Measurements from ENCODE around the gene LIF.

Gene LIF

DNA sequence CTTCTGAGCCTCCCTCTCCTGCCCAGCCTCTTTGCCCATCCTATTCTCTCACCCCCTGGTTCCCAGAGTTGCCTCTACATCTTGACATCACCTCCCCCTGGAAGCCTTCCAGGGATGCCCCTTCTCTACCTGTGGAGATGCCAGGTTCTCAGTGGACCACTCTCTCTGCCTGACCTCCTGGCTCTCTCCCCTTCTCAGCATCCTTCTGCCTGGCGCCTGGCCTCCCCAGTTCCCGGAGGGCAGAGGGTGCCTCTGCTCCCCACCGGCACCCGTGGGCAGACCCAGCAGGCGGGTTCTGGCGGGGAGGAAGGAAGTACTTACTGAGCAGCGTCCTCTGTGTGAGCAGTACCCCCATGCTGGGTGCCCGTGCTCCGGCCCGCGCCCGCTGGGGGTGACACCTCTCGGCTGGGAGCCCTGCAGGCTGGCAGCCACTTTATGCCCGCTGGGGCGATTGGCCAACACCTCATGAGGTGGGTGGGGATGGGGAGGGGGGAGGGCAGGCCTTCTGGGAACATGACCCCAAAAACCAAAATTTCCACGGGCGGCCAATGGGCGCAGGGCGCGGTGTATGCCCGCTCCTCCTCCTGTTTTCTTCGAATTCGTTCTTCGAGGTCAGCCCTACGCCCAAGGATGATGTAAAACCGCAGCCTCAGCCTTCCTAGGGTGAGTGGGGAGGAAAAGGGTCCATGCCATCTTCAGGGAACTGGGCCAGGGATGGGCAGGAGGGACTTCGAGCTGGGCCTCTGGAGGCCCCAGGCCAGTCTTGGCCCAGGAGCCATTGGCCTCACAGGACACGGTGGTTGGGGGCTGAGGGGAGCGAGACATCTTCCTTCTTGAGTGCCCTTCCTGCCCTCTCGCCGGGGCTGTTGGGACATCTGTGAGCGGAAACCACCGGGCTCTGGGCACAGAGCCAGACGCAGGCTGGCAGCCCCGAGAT, 20.2 kb upstream of the LIF start, which contains the start of gene OSM:
Gene OSM (minus strand): TSS at position 407 of the 937 bp plus-strand sequence. CDS start 52 bp downstream, at position 355.
- ATAC-seq, result no peak
- no peak for TF ChIP-seq GLIS3 (CRISPR knock-in tag; IDR thresholded peaks at IDR 0.05)
- no peak for TF ChIP-seq ISL1 (CRISPR knock-in tag; IDR thresholded peaks at IDR 0.05)
- TF ChIP-seq TOX (CRISPR knock-in tag; IDR thresholded peaks at IDR 0.05; ENCODE audit: borderline replicate concordance), result no peak
- TF ChIP-seq ZFP30 (CRISPR knock-in tag; IDR thresholded peaks at IDR 0.05), result no peak
- TF ChIP-seq ARNTL (CRISPR knock-in tag; IDR thresholded peaks at IDR 0.05; ENCODE audit: borderline replicate concordance, low read depth), result no peak
- TF ChIP-seq ESRRG (CRISPR knock-in tag; IDR thresholded peaks at IDR 0.05), result no peak
- TF ChIP-seq RARB (CRISPR knock-in tag; IDR thresholded peaks at IDR 0.05), result no peak
- no peak for TF ChIP-seq ZNF70 (CRISPR knock-in tag; IDR thresholded peaks at IDR 0.05)
- TF ChIP-seq ZNF565 (CRISPR knock-in tag; conservative IDR thresholded peaks at IDR 0.05; ENCODE audit: low read depth), result no peak

- ATAC-seq, result no peak
- TF ChIP-seq, protein P1, sequence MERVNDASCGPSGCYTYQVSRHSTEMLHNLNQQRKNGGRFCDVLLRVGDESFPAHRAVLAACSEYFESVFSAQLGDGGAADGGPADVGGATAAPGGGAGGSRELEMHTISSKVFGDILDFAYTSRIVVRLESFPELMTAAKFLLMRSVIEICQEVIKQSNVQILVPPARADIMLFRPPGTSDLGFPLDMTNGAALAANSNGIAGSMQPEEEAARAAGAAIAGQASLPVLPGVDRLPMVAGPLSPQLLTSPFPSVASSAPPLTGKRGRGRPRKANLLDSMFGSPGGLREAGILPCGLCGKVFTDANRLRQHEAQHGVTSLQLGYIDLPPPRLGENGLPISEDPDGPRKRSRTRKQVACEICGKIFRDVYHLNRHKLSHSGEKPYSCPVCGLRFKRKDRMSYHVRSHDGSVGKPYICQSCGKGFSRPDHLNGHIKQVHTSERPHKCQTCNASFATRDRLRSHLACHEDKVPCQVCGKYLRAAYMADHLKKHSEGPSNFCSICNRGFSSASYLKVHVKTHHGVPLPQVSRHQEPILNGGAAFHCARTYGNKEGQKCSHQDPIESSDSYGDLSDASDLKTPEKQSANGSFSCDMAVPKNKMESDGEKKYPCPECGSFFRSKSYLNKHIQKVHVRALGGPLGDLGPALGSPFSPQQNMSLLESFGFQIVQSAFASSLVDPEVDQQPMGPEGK (CRISPR knock-in tag; IDR thresholded peaks at IDR 0.05; ENCODE audit: borderline replicate concordance), result no peak
- TF ChIP-seq GLIS3 (CRISPR knock-in tag; IDR thresholded peaks at IDR 0.05) (no peak), OSR1 (CRISPR knock-in tag; IDR thresholded peaks at IDR 0.05) (no peak), PPARA (CRISPR knock-in tag; IDR thresholded peaks at IDR 0.05; ENCODE audit: borderline replicate concordance) (no peak), CSRNP3 (CRISPR knock-in tag; IDR thresholded peaks at IDR 0.05) (no peak), CSDC2 (CRISPR knock-in tag; IDR thresholded peaks at IDR 0.05) (no peak), BACH2 (CRISPR knock-in tag; IDR thresholded peaks at IDR 0.05; ENCODE audit: borderline replicate concordance) (no peak), ARNTL (CRISPR knock-in tag; IDR thresholded peaks at IDR 0.05; ENCODE audit: borderline replicate concordance, low read depth) (no peak), ZC3H10 (CRISPR knock-in tag; IDR thresholded peaks at IDR 0.05) (no peak), ZFP30 (CRISPR knock-in tag; IDR thresholded peaks at IDR 0.05) (no peak), ZNF70 (CRISPR knock-in tag; IDR thresholded peaks at IDR 0.05) (no peak), SNAI2 (CRISPR knock-in tag; IDR thresholded peaks at IDR 0.05) (no peak), ZFP3 (CRISPR knock-in tag; IDR thresholded peaks at IDR 0.05) (no peak), ISL1 (CRISPR knock-in tag; IDR thresholded peaks at IDR 0.05) (no peak)
- TF ChIP-seq, protein P2, sequence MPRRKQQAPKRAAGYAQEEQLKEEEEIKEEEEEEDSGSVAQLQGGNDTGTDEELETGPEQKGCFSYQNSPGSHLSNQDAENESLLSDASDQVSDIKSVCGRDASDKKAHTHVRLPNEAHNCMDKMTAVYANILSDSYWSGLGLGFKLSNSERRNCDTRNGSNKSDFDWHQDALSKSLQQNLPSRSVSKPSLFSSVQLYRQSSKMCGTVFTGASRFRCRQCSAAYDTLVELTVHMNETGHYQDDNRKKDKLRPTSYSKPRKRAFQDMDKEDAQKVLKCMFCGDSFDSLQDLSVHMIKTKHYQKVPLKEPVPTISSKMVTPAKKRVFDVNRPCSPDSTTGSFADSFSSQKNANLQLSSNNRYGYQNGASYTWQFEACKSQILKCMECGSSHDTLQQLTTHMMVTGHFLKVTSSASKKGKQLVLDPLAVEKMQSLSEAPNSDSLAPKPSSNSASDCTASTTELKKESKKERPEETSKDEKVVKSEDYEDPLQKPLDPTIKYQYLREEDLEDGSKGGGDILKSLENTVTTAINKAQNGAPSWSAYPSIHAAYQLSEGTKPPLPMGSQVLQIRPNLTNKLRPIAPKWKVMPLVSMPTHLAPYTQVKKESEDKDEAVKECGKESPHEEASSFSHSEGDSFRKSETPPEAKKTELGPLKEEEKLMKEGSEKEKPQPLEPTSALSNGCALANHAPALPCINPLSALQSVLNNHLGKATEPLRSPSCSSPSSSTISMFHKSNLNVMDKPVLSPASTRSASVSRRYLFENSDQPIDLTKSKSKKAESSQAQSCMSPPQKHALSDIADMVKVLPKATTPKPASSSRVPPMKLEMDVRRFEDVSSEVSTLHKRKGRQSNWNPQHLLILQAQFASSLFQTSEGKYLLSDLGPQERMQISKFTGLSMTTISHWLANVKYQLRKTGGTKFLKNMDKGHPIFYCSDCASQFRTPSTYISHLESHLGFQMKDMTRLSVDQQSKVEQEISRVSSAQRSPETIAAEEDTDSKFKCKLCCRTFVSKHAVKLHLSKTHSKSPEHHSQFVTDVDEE (CRISPR knock-in tag; IDR thresholded peaks at IDR 0.05), result no peak
- TF ChIP-seq, protein P3, sequence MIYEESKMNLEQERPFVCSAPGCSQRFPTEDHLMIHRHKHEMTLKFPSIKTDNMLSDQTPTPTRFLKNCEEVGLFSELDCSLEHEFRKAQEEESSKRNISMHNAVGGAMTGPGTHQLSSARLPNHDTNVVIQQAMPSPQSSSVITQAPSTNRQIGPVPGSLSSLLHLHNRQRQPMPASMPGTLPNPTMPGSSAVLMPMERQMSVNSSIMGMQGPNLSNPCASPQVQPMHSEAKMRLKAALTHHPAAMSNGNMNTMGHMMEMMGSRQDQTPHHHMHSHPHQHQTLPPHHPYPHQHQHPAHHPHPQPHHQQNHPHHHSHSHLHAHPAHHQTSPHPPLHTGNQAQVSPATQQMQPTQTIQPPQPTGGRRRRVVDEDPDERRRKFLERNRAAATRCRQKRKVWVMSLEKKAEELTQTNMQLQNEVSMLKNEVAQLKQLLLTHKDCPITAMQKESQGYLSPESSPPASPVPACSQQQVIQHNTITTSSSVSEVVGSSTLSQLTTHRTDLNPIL (CRISPR knock-in tag; IDR thresholded peaks at IDR 0.05; ENCODE audit: low read depth), result no peak
These were observed 19.4 kb upstream of the LIF start for GRCh38 chr22:30265823-30266444.

- no peak for ATAC-seq
- TF ChIP-seq ISL1 (CRISPR knock-in tag; IDR thresholded peaks at IDR 0.05) (no peak), SNAI2 (CRISPR knock-in tag; IDR thresholded peaks at IDR 0.05) (no peak), ZFP3 (CRISPR knock-in tag; IDR thresholded peaks at IDR 0.05) (no peak), ZNF565 (CRISPR knock-in tag; conservative IDR thresholded peaks at IDR 0.05; ENCODE audit: low read depth) (no peak), RARB (CRISPR knock-in tag; IDR thresholded peaks at IDR 0.05) (no peak), ZNF8 (CRISPR knock-in tag; IDR thresholded peaks at IDR 0.05) (no peak), ESRRG (CRISPR knock-in tag; IDR thresholded peaks at IDR 0.05) (no peak), PPARA (CRISPR knock-in tag; IDR thresholded peaks at IDR 0.05; ENCODE audit: borderline replicate concordance) (no peak), ARNTL (CRISPR knock-in tag; IDR thresholded peaks at IDR 0.05; ENCODE audit: borderline replicate concordance, low read depth) (no peak), CSDC2 (CRISPR knock-in tag; IDR thresholded peaks at IDR 0.05) (no peak), ZFP30 (CRISPR knock-in tag; IDR thresholded peaks at IDR 0.05) (no peak), BACH2 (CRISPR knock-in tag; IDR thresholded peaks at IDR 0.05; ENCODE audit: borderline replicate concordance) (no peak)
- TF ChIP-seq, protein P1 (CRISPR knock-in tag; IDR thresholded peaks at IDR 0.05; ENCODE audit: borderline replicate concordance), result no peak
- TF ChIP-seq, protein P4, sequence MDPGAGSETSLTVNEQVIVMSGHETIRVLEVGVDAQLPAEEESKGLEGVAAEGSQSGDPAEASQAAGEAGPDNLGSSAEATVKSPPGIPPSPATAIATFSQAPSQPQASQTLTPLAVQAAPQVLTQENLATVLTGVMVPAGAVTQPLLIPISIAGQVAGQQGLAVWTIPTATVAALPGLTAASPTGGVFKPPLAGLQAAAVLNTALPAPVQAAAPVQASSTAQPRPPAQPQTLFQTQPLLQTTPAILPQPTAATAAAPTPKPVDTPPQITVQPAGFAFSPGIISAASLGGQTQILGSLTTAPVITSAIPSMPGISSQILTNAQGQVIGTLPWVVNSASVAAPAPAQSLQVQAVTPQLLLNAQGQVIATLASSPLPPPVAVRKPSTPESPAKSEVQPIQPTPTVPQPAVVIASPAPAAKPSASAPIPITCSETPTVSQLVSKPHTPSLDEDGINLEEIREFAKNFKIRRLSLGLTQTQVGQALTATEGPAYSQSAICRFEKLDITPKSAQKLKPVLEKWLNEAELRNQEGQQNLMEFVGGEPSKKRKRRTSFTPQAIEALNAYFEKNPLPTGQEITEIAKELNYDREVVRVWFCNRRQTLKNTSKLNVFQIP (CRISPR knock-in tag; IDR thresholded peaks at IDR 0.05; ENCODE audit: borderline replicate concordance, low read depth), result no peak
These were observed 18.7 kb upstream of the LIF start for GRCh38 chr22:30265131-30265720.

All from SK-N-SH treated with all-trans-retinoic acid at 6 μM for 48 hours (cell line).